ENCODE measurements around the gene INTS11. TPM values are rescaled to one million over a fixed set of nuclear protein-coding genes. Genes with fewer than 3 reads are reported as not detected.

The INTS11 gene
- total and polyA plus RNA-seq, 2 of the 13 experiments (the other 11 are each of a cell fraction or from before 2014, with no cell fraction given) = 52.8 to 94.8 TPM

- TF ChIP-seq ZNF407 (CRISPR knock-in tag; IDR thresholded peaks at IDR 0.05; ENCODE audit: not compliant biosample characterization) (peak; percentile 55), MYPOP (CRISPR knock-in tag; IDR thresholded peaks at IDR 0.05) (peak; percentile 73), ATF6 (CRISPR knock-in tag; conservative IDR thresholded peaks at IDR 0.05) (no peak), PITX1 (CRISPR knock-in tag; IDR thresholded peaks at IDR 0.05) (peak; percentile 11; the same call in 1 of the 2 replicates), SCMH1 (CRISPR knock-in tag; IDR thresholded peaks at IDR 0.05; ENCODE audit: borderline replicate concordance) (no peak), RFX5 (IDR thresholded peaks at IDR 0.05; ENCODE audit: low read depth, low read length) (no peak), ZNF7 (CRISPR knock-in tag; IDR thresholded peaks at IDR 0.05) (no peak), ZNF776 (CRISPR knock-in tag; IDR thresholded peaks at IDR 0.05) (peak; percentile 29; the same call in 1 of the 2 replicates), POLR2G (IDR thresholded peaks at IDR 0.05; ENCODE audit: low read depth, low read length) (peak; percentile 59; the same call in 1 of the 2 replicates), KMT2A (CRISPR knock-in tag; IDR thresholded peaks at IDR 0.05) (no peak), NFKB2 (CRISPR knock-in tag; IDR thresholded peaks at IDR 0.05; ENCODE audit: borderline replicate concordance) (peak; percentile 44; the same call in 1 of the 2 replicates), TARDBP (CRISPR knock-in tag; IDR thresholded peaks at IDR 0.05) (peak; percentile 23; the same call in 1 of the 2 replicates), TFDP2 (CRISPR knock-in tag; IDR thresholded peaks at IDR 0.05) (peak; percentile 56; the same call in 1 of the 2 replicates), ZNF790 (CRISPR knock-in tag; IDR thresholded peaks at IDR 0.05; ENCODE audit: borderline replicate concordance) (no peak; the same call in 1 of the 2 replicates), ZNF724P (CRISPR knock-in tag; IDR thresholded peaks at IDR 0.05; ENCODE audit: borderline replicate concordance) (peak; percentile 58; the same call in 1 of the 2 replicates)
These were observed 16.3 kb downstream of the INTS11 start, which contains the start of the genes ACAP3 and PUSL1 (continued) for GRCh38 chr1:1307923-1308755.
